HL-60/S4 treated with phorbol 12-myristate 13-acetate at 8.2 ng/mL for 4 days and 3 days (cell line): Measurements from ENCODE around the gene ABCA7.

Experiments
- in situ Hi-C: fragments of 300-500 bp; cut with MboI; formaldehyde crosslinking; loops from 2 replicates; pipeline ENCODE4 v1.15.0; 2022; ENCODE audit warnings: low sequenced_read_pairs

Gene ABCA7, protein sequence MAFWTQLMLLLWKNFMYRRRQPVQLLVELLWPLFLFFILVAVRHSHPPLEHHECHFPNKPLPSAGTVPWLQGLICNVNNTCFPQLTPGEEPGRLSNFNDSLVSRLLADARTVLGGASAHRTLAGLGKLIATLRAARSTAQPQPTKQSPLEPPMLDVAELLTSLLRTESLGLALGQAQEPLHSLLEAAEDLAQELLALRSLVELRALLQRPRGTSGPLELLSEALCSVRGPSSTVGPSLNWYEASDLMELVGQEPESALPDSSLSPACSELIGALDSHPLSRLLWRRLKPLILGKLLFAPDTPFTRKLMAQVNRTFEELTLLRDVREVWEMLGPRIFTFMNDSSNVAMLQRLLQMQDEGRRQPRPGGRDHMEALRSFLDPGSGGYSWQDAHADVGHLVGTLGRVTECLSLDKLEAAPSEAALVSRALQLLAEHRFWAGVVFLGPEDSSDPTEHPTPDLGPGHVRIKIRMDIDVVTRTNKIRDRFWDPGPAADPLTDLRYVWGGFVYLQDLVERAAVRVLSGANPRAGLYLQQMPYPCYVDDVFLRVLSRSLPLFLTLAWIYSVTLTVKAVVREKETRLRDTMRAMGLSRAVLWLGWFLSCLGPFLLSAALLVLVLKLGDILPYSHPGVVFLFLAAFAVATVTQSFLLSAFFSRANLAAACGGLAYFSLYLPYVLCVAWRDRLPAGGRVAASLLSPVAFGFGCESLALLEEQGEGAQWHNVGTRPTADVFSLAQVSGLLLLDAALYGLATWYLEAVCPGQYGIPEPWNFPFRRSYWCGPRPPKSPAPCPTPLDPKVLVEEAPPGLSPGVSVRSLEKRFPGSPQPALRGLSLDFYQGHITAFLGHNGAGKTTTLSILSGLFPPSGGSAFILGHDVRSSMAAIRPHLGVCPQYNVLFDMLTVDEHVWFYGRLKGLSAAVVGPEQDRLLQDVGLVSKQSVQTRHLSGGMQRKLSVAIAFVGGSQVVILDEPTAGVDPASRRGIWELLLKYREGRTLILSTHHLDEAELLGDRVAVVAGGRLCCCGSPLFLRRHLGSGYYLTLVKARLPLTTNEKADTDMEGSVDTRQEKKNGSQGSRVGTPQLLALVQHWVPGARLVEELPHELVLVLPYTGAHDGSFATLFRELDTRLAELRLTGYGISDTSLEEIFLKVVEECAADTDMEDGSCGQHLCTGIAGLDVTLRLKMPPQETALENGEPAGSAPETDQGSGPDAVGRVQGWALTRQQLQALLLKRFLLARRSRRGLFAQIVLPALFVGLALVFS (N-terminal part only)

DNA sequence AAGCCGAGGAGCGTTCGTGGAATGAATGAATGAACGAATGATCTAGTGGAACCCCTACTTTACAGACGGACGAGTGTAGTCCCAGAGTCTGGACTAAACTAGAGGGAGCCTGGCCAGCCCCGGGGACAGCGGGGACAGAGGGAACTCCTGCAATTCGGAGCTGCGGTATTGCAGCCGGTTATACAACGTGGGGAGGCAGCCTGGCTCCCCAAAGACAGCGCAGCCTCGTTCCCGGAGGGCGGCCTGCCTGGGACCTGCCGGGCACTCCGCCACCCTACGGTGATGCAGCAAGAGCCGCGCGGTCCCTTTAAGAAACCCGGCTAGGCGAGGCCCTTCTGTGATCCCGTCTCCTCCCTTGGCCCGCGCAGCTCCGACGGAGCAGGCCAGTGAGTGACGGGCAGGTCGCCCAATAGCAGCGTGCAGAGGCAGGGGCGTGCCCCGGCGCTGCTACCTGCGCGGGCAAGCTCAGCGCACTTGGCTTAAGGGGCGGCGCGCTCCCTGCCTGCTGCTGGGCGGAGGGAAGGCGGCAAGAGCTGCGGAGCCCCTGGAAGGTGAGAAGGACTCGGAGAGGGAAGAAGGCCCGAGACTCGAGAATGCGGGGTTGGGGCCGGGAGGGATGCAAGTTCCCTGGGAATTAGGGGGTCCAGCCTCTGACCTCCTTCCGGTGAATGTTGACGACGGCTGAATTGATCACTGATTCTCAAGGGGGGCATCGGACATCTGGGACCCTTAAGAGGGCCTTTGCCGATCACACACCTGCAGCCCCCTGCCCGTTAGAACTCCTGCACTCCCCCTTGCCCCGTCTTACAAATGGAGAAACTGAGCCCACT lies at the start of gene ABCA7:
Gene ABCA7, plus strand, starts transcription at position 462 of the 830 bp plus-strand sequence. CDS start 1,255 bp downstream, outside the sequence.
- in situ Hi-C loops, result no loop called here

DNA sequence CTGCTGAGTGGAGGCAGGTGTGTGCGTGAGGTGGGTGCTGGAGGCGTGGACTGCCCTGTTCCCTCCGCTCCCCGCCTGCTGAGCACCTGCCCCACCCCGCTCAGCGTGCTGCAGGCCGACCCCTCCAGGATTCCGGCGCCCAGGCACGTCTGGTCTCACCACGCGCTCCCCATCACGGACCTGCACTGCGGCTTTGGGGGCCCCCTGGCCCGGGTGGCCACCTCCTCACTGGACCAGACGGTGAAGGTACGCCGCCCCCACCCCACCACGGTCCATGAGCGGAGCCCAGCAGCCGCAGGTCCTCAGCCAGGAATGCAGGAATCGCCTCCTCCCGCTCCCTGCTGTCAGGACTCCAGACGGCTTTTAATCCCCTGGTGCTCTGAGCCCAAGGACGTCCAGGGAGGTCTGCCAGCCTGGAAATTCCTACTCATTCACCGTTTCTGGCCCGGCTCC lies 49.8 kb upstream of the ABCA7 start:
- in situ Hi-C loops, result loop anchor here (25.0 kb wide), 1 partner anchor 128 kb away; the partner anchor contains the start of genes CFD and ELANE

DNA sequence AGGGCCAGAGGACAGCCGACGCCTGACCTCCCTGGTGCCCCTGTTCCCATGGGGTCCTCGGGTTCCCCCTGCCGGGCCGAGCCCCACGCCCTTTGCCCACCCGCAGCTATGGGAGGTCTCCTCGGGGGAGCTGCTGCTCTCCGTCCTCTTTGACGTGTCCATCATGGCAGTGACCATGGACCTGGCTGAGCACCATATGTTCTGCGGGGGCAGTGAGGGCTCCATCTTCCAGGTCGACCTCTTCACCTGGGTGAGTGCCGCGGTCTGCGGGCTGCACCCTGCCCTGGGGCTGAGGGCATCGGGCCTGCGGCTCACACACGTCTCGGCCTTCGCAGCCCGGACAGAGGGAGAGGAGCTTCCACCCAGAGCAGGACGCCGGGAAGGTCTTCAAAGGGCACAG lies 49.2 kb upstream of the ABCA7 start:
- in situ Hi-C loops, result loop anchor here (25.0 kb wide), 1 partner anchor 128 kb away; the partner anchor contains the start of genes CFD and ELANE

GRCh38 chr19:991174-991931 lies 48.6 kb upstream of the ABCA7 start:
- in situ Hi-C loops, result loop anchor here (25.0 kb wide), 1 partner anchor 129 kb away; the partner anchor contains the start of genes CFD and ELANE

- in situ Hi-C loops, result loop anchor here (25.0 kb wide), 1 partner anchor 130 kb away; the partner anchor contains the start of genes CFD and ELANE
Measured at GRCh38 chr19:991932-992669, 47.8 kb upstream of the ABCA7 start.

GRCh38 chr19:992670-993055 lies 47.2 kb upstream of the ABCA7 start:
- in situ Hi-C loops, result loop anchor here (25.0 kb wide), 1 partner anchor 130 kb away; the partner anchor contains the start of genes CFD and ELANE

- in situ Hi-C loops, result loop anchor here (25.0 kb wide), 1 partner anchor 131 kb away; the partner anchor contains the start of genes CFD and ELANE
Measured at GRCh38 chr19:993361-993830, 46.5 kb upstream of the ABCA7 start.

DNA sequence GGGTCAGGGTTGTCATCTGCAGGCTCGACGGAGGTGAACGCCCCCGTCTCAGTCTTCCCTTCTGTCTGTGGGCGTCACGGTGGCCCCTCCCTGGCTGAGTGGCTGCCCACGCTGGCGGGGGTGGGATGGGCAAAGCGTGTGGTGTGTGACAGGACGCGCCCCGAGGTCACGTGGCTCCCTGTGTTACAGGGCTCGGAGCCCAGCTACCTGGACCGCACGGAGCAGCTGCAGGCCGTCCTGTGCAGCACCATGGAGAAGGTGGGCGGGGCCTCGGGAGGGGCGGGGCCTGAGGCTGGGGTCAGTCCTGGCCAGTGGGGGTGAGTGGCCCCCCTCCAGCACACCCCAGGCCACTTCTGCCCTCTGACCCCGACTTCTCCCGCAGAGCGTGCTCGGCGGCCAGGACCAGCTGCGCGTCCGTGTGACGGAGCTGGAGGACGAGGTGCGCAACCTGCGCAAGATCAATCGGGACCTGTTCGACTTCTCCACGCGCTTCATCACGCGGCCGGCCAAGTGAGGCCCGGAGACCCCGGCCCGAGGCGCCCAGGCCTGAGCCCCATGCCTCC lies 46.0 kb upstream of the ABCA7 start:
- in situ Hi-C loops, result loop anchor here (25.0 kb wide), 1 partner anchor 132 kb away; the partner anchor contains the start of genes CFD and ELANE

- in situ Hi-C loops, result loop anchor here (25.0 kb wide), 1 partner anchor 132 kb away; the partner anchor contains the start of genes CFD and ELANE
Measured at GRCh38 chr19:994516-994915, 45.4 kb upstream of the ABCA7 start.

DNA sequence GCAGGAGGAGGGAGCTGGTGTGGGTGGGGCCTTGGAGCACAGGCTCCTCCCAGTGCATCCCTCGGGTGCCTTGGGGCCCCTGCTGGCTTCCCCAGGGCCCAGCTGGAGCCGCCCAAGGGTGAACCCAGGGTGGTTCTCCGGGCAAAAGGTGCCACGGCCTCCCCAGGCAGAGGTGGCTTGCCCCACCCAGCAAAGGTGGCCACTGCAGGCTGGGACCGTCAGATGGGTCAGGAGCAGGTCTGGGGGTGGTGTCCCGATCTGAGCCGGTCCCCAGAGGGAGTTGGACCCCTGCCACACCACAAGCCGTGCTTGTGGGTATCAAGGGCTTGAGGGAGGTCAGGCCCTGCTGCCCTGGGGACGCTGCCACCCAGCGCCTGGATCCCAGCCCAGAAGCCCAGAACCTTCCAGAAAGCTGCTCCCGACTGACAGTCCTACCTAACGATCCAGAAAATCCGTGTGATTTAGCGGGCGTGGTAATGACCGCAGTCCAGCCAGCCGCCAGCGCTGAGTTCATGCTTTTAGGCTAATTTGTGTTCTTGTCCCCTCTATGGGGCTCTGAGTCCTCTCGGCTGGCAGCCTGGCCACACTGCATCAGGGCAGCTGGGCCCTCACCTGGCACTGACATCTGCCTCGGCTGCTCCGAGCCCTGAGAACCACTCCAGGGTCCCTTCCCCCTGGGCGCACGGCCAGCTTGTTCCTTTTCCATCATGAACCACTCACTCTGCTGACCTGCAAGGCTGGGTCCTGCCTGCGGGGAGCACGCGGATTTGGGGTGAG lies 44.7 kb upstream of the ABCA7 start:
- in situ Hi-C loops, result loop anchor here (25.0 kb wide), 1 partner anchor 133 kb away; the partner anchor contains the start of genes CFD and ELANE

DNA sequence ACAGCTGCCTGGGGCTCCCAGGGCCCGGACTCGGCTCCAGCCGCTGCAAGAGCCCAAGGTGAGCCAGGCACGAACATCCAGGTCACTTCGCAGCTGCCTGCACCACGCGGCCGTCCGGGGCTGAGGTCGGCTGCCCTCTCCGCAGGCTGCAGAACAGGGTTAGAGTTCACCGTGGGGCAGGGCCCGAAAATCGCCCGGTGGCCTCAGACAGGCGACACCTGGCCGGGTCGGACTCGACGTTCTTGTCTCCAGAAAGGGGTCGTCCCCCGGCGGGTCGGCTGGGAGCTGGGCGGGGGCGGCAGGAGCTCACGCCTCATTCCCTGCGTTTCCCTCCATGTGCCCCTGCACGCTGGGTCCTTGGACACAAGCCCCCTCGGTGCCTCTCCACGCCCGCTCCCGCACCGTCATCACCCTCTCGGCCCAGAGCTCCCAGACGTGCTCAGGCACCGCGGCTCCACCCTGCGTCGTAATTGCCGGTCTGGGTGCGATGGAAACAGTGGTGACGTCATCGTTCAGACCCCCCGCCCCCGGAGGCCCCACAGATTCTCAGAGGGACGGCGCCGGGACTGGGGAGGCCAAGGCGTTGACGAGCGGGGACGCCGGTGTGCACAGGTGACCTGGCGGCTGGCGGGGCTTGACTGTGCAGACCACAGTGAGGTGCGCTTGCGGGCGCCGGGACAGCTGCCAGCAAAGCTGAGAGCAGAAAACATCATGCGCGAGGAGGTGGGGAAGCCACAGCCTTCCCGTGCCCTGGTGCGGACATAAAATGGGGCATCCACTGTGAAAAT lies 43.7 kb upstream of the ABCA7 start:
- in situ Hi-C loops, result loop anchor here (25.0 kb wide), 1 partner anchor 134 kb away; the partner anchor contains the start of genes CFD and ELANE

GRCh38 chr19:998064-998463 lies 41.8 kb upstream of the ABCA7 start:
- in situ Hi-C loops, result loop anchor here (25.0 kb wide), 1 partner anchor 136 kb away; the partner anchor contains the start of genes CFD and ELANE

DNA sequence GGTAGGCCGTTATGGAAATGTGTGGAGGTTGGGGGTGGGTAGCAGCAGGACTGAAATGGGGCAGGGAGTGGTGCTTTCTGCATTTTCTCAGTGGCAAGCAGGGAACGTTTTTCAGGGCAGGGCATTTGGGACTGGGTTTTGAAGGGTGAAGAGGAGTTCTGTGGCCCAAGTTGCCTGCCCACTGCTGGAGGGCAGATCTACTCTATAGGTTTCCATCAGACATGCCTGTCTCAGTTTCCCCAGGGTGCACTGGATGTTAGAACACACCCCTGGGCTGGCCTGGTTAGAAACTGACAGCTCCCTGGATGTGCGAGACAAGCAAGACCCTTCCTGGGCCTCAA lies 40.6 kb upstream of the ABCA7 start:
- in situ Hi-C loops, result loop anchor here (25.0 kb wide), 1 partner anchor 137 kb away; the partner anchor contains the start of genes CFD and ELANE

DNA sequence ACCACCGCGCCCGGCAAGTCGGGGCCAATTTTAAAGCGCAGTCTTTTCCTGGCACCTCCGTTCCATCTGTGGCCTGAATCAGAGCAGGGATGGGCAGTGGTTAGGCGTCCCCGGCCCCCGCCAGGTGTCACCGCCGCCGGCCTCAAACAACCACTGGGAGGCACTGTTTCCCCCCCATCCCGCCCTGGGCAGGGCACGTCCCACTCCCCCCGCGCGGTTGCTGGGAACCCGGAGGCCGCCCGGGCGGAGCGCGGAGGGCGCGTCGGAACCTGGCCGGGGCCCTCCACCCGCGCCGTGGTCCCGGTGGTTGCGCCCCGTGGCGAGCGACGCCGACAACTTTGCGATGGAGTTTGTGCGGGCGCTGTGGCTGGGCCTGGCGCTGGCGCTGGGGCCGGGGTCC lies 39.8 kb upstream of the ABCA7 start, which contains the start of gene GRIN3B:
Gene GRIN3B, plus strand, starts transcription at position 325 of the 400 bp plus-strand sequence. Its CDS starts 19 bp downstream, at position 344.
- in situ Hi-C loops, result no loop called here
